PC-3 (cell line): ENCODE data around the gene SMU1.

Source experiments
- CTCF ChIP-seq: fragments of 300-600 bp; sonication (generic); conservative IDR thresholded peaks from 2 replicates; pipeline ENCODE4 v1.5.1; 2017; ENCODE audit warnings: antibody characterized with exemption, low read depth, mild to moderate bottlenecking, low read length
- EZH2 ChIP-seq: fragments of 300-600 bp; sonication (generic); IDR thresholded peaks from one replicate; pipeline ENCODE4 v1.6.1; 2017; ENCODE audit warnings: antibody characterized with exemption, mild to moderate bottlenecking, low read length; ENCODE audit not compliant: unreplicated experiment

GRCh38 chr9:33113799-33114547 lies 37.5 kb upstream of the SMU1 start:
- TF ChIP-seq CTCF (no peak), EZH2 (no peak)
